NB4 (cell line): ENCODE data around the gene SOD1.

Source experiments
- MYC ChIP-seq: IDR thresholded peaks from 2 replicates; pipeline ENCODE4 v1.6.1; 2011; ENCODE audit warnings: low read depth, low read length
- POLR2A ChIP-seq: IDR thresholded peaks from 2 replicates; pipeline ENCODE4 v1.6.1; 2011; ENCODE audit warnings: mild to moderate bottlenecking; ENCODE audit not compliant: insufficient read length; ENCODE audit errors: extremely low read depth
- TF ChIP-seq, protein P1 (sequence below): IDR thresholded peaks from one replicate; pipeline ENCODE4 v1.5.1; 2012; ENCODE audit warnings: low read depth, low read length

DNA sequence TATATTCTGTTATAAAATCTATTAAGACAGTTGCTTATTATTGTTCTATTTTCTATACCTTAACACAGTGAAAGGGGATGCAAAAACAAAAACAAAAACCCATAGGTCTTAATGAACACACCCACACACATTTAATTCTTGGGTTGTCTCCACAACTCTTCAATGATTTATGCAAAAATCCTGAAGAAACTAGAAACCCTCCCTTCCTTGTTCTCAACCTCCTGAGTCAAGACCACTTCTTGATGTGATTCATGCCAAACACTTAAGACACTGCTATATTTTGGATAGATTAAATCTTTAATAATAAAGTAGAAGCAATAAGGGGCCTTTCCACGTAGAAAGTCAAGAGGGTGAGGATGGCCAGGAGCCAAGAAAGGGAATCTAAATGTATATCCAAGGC is 49.0 kb downstream of the SOD1 start:
- TF ChIP-seq, protein P1, sequence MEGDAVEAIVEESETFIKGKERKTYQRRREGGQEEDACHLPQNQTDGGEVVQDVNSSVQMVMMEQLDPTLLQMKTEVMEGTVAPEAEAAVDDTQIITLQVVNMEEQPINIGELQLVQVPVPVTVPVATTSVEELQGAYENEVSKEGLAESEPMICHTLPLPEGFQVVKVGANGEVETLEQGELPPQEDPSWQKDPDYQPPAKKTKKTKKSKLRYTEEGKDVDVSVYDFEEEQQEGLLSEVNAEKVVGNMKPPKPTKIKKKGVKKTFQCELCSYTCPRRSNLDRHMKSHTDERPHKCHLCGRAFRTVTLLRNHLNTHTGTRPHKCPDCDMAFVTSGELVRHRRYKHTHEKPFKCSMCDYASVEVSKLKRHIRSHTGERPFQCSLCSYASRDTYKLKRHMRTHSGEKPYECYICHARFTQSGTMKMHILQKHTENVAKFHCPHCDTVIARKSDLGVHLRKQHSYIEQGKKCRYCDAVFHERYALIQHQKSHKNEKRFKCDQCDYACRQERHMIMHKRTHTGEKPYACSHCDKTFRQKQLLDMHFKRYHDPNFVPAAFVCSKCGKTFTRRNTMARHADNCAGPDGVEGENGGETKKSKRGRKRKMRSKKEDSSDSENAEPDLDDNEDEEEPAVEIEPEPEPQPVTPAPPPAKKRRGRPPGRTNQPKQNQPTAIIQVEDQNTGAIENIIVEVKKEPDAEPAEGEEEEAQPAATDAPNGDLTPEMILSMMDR, result no peak
- TF ChIP-seq POLR2A, result no peak
- no peak for TF ChIP-seq MYC
